ENCODE results near the gene CREB5. TPM values are rescaled to one million over a fixed set of nuclear protein-coding genes. Genes with fewer than 3 reads are reported as not detected.

Gene CREB5
- total RNA-seq, 4 donors from 2014 or later = 16.8 to 22.4 (median 20.9) TPM

DNA sequence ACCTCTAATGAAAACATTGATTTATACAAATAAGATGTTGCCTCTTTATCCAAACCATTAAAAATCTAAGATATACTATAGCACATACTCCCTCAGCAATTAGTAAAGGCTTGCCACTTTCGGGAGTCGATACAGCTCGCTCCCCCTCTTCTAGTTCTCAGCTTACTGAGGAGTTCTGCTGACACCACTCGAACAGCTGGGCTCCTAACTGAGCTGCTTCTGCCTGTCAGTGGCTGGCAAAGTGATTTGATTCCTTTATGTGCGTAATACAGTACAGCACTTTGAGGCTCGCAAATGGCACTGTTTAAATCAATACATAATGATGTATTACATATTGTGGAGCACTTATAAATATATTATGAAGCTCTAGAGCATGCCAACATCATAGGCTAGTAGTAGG, 241.8 kb downstream of the CREB5 start:
- Histone ChIP-seq H3K4me3 (no peak overlapping the region), H3K4me1 (no peaks in the 10 kb centered on the region), H3K9me3 (peaks cover 0 to 2% (median 0%) of the 10 kb centered on the region in 4 donors), H3K27me3 (no peaks in the 10 kb centered on the region), H3K36me3 (no peaks in the 10 kb centered on the region), H3K27ac (no peak overlapping the region)
- TF ChIP-seq, protein P1, sequence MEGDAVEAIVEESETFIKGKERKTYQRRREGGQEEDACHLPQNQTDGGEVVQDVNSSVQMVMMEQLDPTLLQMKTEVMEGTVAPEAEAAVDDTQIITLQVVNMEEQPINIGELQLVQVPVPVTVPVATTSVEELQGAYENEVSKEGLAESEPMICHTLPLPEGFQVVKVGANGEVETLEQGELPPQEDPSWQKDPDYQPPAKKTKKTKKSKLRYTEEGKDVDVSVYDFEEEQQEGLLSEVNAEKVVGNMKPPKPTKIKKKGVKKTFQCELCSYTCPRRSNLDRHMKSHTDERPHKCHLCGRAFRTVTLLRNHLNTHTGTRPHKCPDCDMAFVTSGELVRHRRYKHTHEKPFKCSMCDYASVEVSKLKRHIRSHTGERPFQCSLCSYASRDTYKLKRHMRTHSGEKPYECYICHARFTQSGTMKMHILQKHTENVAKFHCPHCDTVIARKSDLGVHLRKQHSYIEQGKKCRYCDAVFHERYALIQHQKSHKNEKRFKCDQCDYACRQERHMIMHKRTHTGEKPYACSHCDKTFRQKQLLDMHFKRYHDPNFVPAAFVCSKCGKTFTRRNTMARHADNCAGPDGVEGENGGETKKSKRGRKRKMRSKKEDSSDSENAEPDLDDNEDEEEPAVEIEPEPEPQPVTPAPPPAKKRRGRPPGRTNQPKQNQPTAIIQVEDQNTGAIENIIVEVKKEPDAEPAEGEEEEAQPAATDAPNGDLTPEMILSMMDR (IDR thresholded peaks at IDR 0.05) = no peak
- TF ChIP-seq EP300 (IDR thresholded peaks at IDR 0.05) (no peak), POLR2A (IDR thresholded peaks at IDR 0.05) (no peak)
- WGBS, 2 donors = 85 to 88% methylated on average over 6 of the region's 6 CpGs
- DNase-seq (ENCODE audit: low spot score in 2 of 2) = no peak

DNA sequence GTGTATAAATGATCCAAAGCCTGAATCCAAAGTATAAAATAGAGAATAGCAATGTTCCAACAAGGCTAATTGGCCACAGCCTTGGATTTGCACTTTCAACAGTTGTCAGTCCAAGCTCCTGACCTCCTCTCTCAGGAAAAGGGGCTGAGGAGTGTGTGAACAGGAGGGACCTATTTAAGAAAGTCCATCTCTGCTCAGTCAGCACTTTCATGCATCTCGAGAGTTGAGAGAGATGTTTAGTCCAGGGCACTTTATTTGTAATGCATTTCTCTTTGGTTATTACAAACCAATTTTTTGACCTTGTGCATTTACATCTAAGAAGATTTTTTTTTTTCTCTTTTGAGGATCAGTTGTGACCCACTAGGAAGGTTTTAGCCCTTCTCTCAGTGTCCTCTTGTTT, 244.2 kb downstream of the CREB5 start:
- Histone ChIP-seq H3K4me1 (no peaks in the 10 kb centered on the region), H3K36me3 (no peaks in the 10 kb centered on the region), H3K27ac (no peak overlapping the region), H3K27me3 (no peaks in the 10 kb centered on the region), H3K4me3 (no peak overlapping the region), H3K9me3 (peaks cover 0 to 12% (median 4%) of the 10 kb centered on the region in 4 donors)
- WGBS, 2 donors = 79 to 91% methylated on average over 1 of the region's 1 CpG
- DNase-seq (ENCODE audit: low spot score in 2 of 2) = no peak
- TF ChIP-seq POLR2A (IDR thresholded peaks at IDR 0.05) = no peak
- no peak for TF ChIP-seq EP300 (IDR thresholded peaks at IDR 0.05)
- TF ChIP-seq, protein P1 (IDR thresholded peaks at IDR 0.05) = no peak

DNA sequence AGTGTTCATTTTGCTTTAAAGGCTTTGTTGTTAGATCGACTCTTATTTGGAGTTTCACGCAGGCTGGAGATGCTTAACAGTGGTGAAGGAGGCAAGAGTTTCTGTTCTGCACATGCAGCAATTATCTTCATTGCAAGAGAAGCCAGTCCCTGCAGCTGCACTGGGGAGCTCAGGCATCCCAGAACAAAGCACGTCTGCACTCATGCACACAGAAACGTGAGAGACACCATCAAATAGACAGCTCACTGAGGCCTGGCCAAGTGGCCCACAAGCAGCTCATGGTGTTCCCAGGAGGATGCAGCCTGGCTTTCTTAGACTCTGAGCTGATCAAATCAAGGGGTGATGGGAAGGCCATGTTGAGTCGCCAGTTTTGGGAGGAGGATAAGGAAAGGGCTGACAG, 246.1 kb downstream of the CREB5 start:
- no peak for DNase-seq (ENCODE audit: low spot score in 2 of 2)
- Histone ChIP-seq H3K4me3 (no peak overlapping the region), H3K9me3 (peaks cover 0 to 12% (median 4%) of the 10 kb centered on the region in 4 donors), H3K27ac (no peak overlapping the region), H3K27me3 (no peaks in the 10 kb centered on the region), H3K4me1 (no peaks in the 10 kb centered on the region), H3K36me3 (no peaks in the 10 kb centered on the region)
- whole genome bisulfite sequencing, 2 donors = 66 to 73% methylated on average over 5 of the region's 5 CpGs
- TF ChIP-seq, protein P1 (IDR thresholded peaks at IDR 0.05) = no peak

- Histone ChIP-seq H3K36me3 (no peaks in the 10 kb centered on the region), H3K27ac (no peak overlapping the region), H3K9me3 (peaks cover 0 to 12% (median 4%) of the 10 kb centered on the region in 4 donors), H3K4me3 (no peak overlapping the region), H3K4me1 (no peaks in the 10 kb centered on the region), H3K27me3 (no peaks in the 10 kb centered on the region)
- no peak for DNase-seq (ENCODE audit: low spot score in 2 of 2)
- TF ChIP-seq POLR2A (IDR thresholded peaks at IDR 0.05) (no peak), EP300 (IDR thresholded peaks at IDR 0.05) (no peak)
- TF ChIP-seq, protein P1 (IDR thresholded peaks at IDR 0.05) = no peak
- WGBS, 2 donors = 90% methylated on average over 2 of the region's 2 CpGs
Observed at GRCh38 chr7:28660132-28660531, 247.8 kb downstream of the CREB5 start.

- no peak for TF ChIP-seq POLR2A (IDR thresholded peaks at IDR 0.05)
- TF ChIP-seq, protein P1 (IDR thresholded peaks at IDR 0.05) = no peak
- TF ChIP-seq EP300 (IDR thresholded peaks at IDR 0.05) = no peak
- Histone ChIP-seq H3K4me3 (no peak overlapping the region), H3K27ac (no peak overlapping the region), H3K36me3 (no peaks in the 10 kb centered on the region), H3K27me3 (no peaks in the 10 kb centered on the region), H3K9me3 (peaks cover 0 to 12% (median 4%) of the 10 kb centered on the region in 4 donors), H3K4me1 (no peaks in the 10 kb centered on the region)
- DNase-seq (ENCODE audit: low spot score in 2 of 2) = no peak
- WGBS, 2 donors = 80 to 90% methylated on average over 12 of the region's 12 CpGs
Observed at GRCh38 chr7:28661826-28662595, 249.7 kb downstream of the CREB5 start.
